GM12878 (cell line): ENCODE data around the gene NOP16.

Experiments
- CEBPB ChIP-seq, 2 experiments: fragments of 150-350 bp in 1 of 2; IDR thresholded peaks; 2 replicates each; pipeline ENCODE4 v1.6.1; 2012 to 2014; ENCODE audit warnings: low read depth in 2 of 2, low read length in 2 of 2, borderline replicate concordance in 1 of 2, inconsistent platforms in 1 of 2
- CTCF ChIP-seq, 3 experiments: IDR thresholded peaks in 2 of 3; conservative IDR thresholded peaks in 1 of 3; 2 replicates each; pipeline ENCODE4 v1.5.1; 2011; ENCODE audit warnings: low read depth in 3 of 3, low read length in 3 of 3, mild to moderate bottlenecking in 3 of 3, control low read depth in 2 of 3, moderate library complexity in 2 of 3, inconsistent platforms in 1 of 3, mixed read lengths in 1 of 3; ENCODE audit not compliant: control insufficient read depth in 2 of 3, insufficient read depth in 1 of 3; ENCODE audit errors: extremely low read depth in 1 of 3
- EZH2 ChIP-seq: IDR thresholded peaks from 2 replicates; pipeline ENCODE4 v1.6.1; 2012; ENCODE audit warnings: low read depth, mild to moderate bottlenecking, control low read depth, inconsistent platforms, low read length, borderline replicate concordance; ENCODE audit not compliant: control insufficient read depth
- JUND ChIP-seq: IDR thresholded peaks from 2 replicates; pipeline ENCODE4 v1.6.1; 2012; ENCODE audit warnings: low read depth, mild to moderate bottlenecking, low read length, improper control_type of control experiment, moderate library complexity
- MAX ChIP-seq: IDR thresholded peaks from 2 replicates; pipeline ENCODE4 v1.6.1; 2012; ENCODE audit warnings: low read depth, low read length, improper control_type of control experiment
- MYC ChIP-seq: IDR thresholded peaks from 2 replicates; pipeline ENCODE4 v1.6.1; 2011; ENCODE audit warnings: mild to moderate bottlenecking, low read length, moderate library complexity, inconsistent platforms; ENCODE audit not compliant: insufficient read depth, insufficient replicate concordance, insufficient read length, severe bottlenecking
- POLR2A ChIP-seq: IDR thresholded peaks from 2 replicates; pipeline ENCODE4 v1.6.1; 2011; ENCODE audit warnings: low read depth, mild to moderate bottlenecking, low read length
- POLR2AphosphoS5 ChIP-seq: IDR thresholded peaks from 2 replicates; pipeline ENCODE4 v1.6.1; 2011; ENCODE audit warnings: mild to moderate bottlenecking, low read length, inconsistent platforms
- PRDM15 ChIP-seq: fragments of 450-650 bp; formaldehyde crosslinking; IDR thresholded peaks from 2 replicates; pipeline ENCODE4 v1.4.0; 2020; ENCODE audit warnings: mild to moderate bottlenecking, moderate library complexity
- RBBP5 ChIP-seq: fragments of 200-600 bp; sonication (generic); conservative IDR thresholded peaks from 2 replicates; pipeline ENCODE4 v1.6.1; 2016
- REST ChIP-seq: IDR thresholded peaks from 2 replicates; pipeline ENCODE4 v1.6.1; 2012; ENCODE audit warnings: mild to moderate bottlenecking, low read depth, low read length
- SREBF2 ChIP-seq: IDR thresholded peaks from 2 replicates; pipeline ENCODE4 v1.6.1; 2012; ENCODE audit warnings: mild to moderate bottlenecking, low read length
- USF2 ChIP-seq: IDR thresholded peaks from 2 replicates; pipeline ENCODE4 v1.6.1; 2011; ENCODE audit warnings: low read depth, low read length, improper control_type of control experiment, borderline replicate concordance

GRCh38 chr5:176388003-176388443, 375 bp downstream of the NOP16 start:
- TF ChIP-seq JUND (no peak), USF2 (no peak), CTCF (IDR thresholded peaks at IDR 0.05 in 2 of 3, conservative IDR thresholded peaks at IDR 0.05 in 1 of 3; ENCODE audit: control insufficient read depth in 2 of 3, extremely low read depth in 1 of 3, insufficient read depth in 1 of 3, low read depth in 3 of 3, low read length in 3 of 3) (no peak), POLR2A (no peak), RBBP5 (no peak), EZH2 (no peak), REST (no peak), SREBF2 (no peak), PRDM15 (CRISPR knock-in tag) (no peak), MAX (no peak), CEBPB (IDR thresholded peaks at IDR 0.05; ENCODE audit: borderline replicate concordance in 1 of 2, low read depth in 2 of 2, low read length in 2 of 2) (no peak), POLR2AphosphoS5 (no peak), MYC (no peak)
